ENCODE data around the gene TMEM271. TPM values are rescaled to one million over a fixed set of nuclear protein-coding genes. Genes with fewer than 3 reads are reported as not detected.

Gene TMEM271
- total RNA-seq, 4 donors from 2014 or later = not detected

GRCh38 chr4:530017-530781, 45.9 kb downstream of the TMEM271 start:
- ATAC-seq (no peak), DNase-seq (no peak)
- H3K4me3 ChIP-seq = no peak overlapping the region
- H3K27ac ChIP-seq = no peak overlapping the region
- H3K4me1 ChIP-seq = no peaks in the 10 kb centered on the region
- in situ Hi-C loops (cut with MboI; ENCODE audit: low sequenced_read_pairs in 4 of 4) (no loop called here), intact Hi-C loops (cut with DNase I; ENCODE audit: low total_unique reads) (no loop called here)
- H3K36me3 ChIP-seq = peaks cover 0 to 57% of the 10 kb centered on the region in 2 donors
- no peaks in the 10 kb centered on the region for H3K9me3 ChIP-seq
- H3K27me3 ChIP-seq = no peaks in the 10 kb centered on the region
- TF ChIP-seq POLR2A (IDR thresholded peaks at IDR 0.05) (no peak), CTCF (IDR thresholded peaks at IDR 0.05 in 4 of 5, conservative IDR thresholded peaks at IDR 0.05 in 1 of 5) (no peak)

GRCh38 chr4:529563-529962, 46.5 kb downstream of the TMEM271 start:
- H3K9me3 ChIP-seq = no peaks in the 10 kb centered on the region
- in situ Hi-C loops (cut with MboI; ENCODE audit: low sequenced_read_pairs in 4 of 4) (no loop called here), intact Hi-C loops (cut with DNase I; ENCODE audit: low total_unique reads) (no loop called here)
- H3K27me3 ChIP-seq = no peaks in the 10 kb centered on the region
- no peak for DNase-seq
- no peak overlapping the region for H3K4me3 ChIP-seq
- H3K27ac ChIP-seq = no peak overlapping the region
- no peaks in the 10 kb centered on the region for H3K4me1 ChIP-seq
- TF ChIP-seq POLR2A (IDR thresholded peaks at IDR 0.05) = no peak
- TF ChIP-seq CTCF (IDR thresholded peaks at IDR 0.05 in 4 of 5, conservative IDR thresholded peaks at IDR 0.05 in 1 of 5) = no peak
- ATAC-seq = no peak
- H3K36me3 ChIP-seq = peaks cover 0 to 57% of the 10 kb centered on the region in 2 donors

GRCh38 chr4:528835-529234, 47.3 kb downstream of the TMEM271 start:
- H3K4me3 ChIP-seq = no peak overlapping the region
- no peaks in the 10 kb centered on the region for H3K4me1 ChIP-seq
- H3K27me3 ChIP-seq = no peaks in the 10 kb centered on the region
- TF ChIP-seq POLR2A (IDR thresholded peaks at IDR 0.05) (no peak), CTCF (IDR thresholded peaks at IDR 0.05 in 4 of 5, conservative IDR thresholded peaks at IDR 0.05 in 1 of 5) (no peak)
- no peaks in the 10 kb centered on the region for H3K9me3 ChIP-seq
- no peak overlapping the region for H3K27ac ChIP-seq
- in situ Hi-C loops (cut with MboI; ENCODE audit: low sequenced_read_pairs in 4 of 4) (no loop called here), intact Hi-C loops (cut with DNase I; ENCODE audit: low total_unique reads) (no loop called here)
- DNase-seq (no peak), ATAC-seq (no peak)
- peaks cover 0 to 57% of the 10 kb centered on the region in 2 donors for H3K36me3 ChIP-seq

GRCh38 chr4:528296-528695, 47.8 kb downstream of the TMEM271 start:
- no peaks in the 10 kb centered on the region for H3K27me3 ChIP-seq
- intact Hi-C loops (cut with DNase I; ENCODE audit: low total_unique reads) (no loop called here), in situ Hi-C loops (cut with MboI; ENCODE audit: low sequenced_read_pairs in 4 of 4) (no loop called here)
- no peak for DNase-seq
- H3K4me1 ChIP-seq = no peaks in the 10 kb centered on the region
- no peak overlapping the region for H3K27ac ChIP-seq
- H3K4me3 ChIP-seq = no peak overlapping the region
- no peak for ATAC-seq
- no peaks in the 10 kb centered on the region for H3K9me3 ChIP-seq
- H3K36me3 ChIP-seq = peaks cover 0 to 57% of the 10 kb centered on the region in 2 donors
- TF ChIP-seq CTCF (IDR thresholded peaks at IDR 0.05 in 4 of 5, conservative IDR thresholded peaks at IDR 0.05 in 1 of 5) (no peak), POLR2A (IDR thresholded peaks at IDR 0.05) (no peak)

Data from gastrocnemius medialis (tissue), 4 donors.